ENCODE data around the gene PPM1E.
"Not testable (repeated sequence)": the region's sequence is repeated elsewhere in the genome, so short reads cannot be mapped to it uniquely, and the experiment has no call there.

PPM1E gene

GRCh38 chr17:58832514-58832913, 76.9 kb downstream of the PPM1E start:
- no peak overlapping the region for H3K4me2 ChIP-seq (ENCODE audit: low read length)
- no peak overlapping the region for H4K12ac ChIP-seq (ENCODE audit: low read depth, low read length)
- H3K18ac ChIP-seq (ENCODE audit: low read length), result no peak overlapping the region
- no peak for DNase-seq
- no peak overlapping the region for H4K91ac ChIP-seq (ENCODE audit: low read depth, low read length)
- no peak overlapping the region for H3K27ac ChIP-seq (ENCODE audit: low read depth, low read length)
- no peaks in the 10 kb centered on the region for H3K79me1 ChIP-seq (ENCODE audit: low read length)
- no peaks in the 10 kb centered on the region for H3K9me3 ChIP-seq (ENCODE audit: insufficient read depth, low read depth, low read length)
- no CpG with 5 or more reads among the region's 3 CpGs for WGBS (ENCODE audit: extremely low coverage, insufficient coverage, insufficient read length)
- H3K9ac ChIP-seq (ENCODE audit: low read length), result no peak overlapping the region
- no peak overlapping the region for H4K8ac ChIP-seq (ENCODE audit: low read depth, low read length)
- no peaks in the 10 kb centered on the region for H3K36me3 ChIP-seq (ENCODE audit: control insufficient read depth in 1 of 2, insufficient read depth in 2 of 2, low read length in 2 of 2)
- no peaks in the 10 kb centered on the region for H3K4me1 ChIP-seq (ENCODE audit: control insufficient read depth in 1 of 2, insufficient read depth in 2 of 2, low read length in 2 of 2)
- no peak overlapping the region for H3K23ac ChIP-seq (ENCODE audit: low read length)
- H2BK120ac ChIP-seq (ENCODE audit: insufficient read depth, low read length, poor library complexity), result no peak overlapping the region
- no peak overlapping the region for H2BK12ac ChIP-seq (ENCODE audit: low read length)
- no peaks in the 10 kb centered on the region for H3K79me2 ChIP-seq (ENCODE audit: control insufficient read depth, insufficient read depth, low read length, poor library complexity)
- no peak overlapping the region for H3K4me3 ChIP-seq (ENCODE audit: low read depth, low read length)
- H2AFZ ChIP-seq (ENCODE audit: insufficient read depth, low read length, poor library complexity), result no peak overlapping the region
- no peak overlapping the region for H2BK5ac ChIP-seq (ENCODE audit: low read depth, low read length, poor library complexity)
- H3K4ac ChIP-seq (ENCODE audit: low read depth, low read length), result no peak overlapping the region
- no peak overlapping the region for H2AK5ac ChIP-seq (ENCODE audit: low read length)
- H3K27me3 ChIP-seq (ENCODE audit: insufficient read depth, low read length), result no peaks in the 10 kb centered on the region
- H3K14ac ChIP-seq (ENCODE audit: low read length), result no peak overlapping the region

- H3K14ac ChIP-seq (ENCODE audit: low read length), result no peak overlapping the region
These were observed 82.0 kb downstream of the PPM1E start for GRCh38 chr17:58837699-58838098.

GRCh38 chr17:58840820-58841612, 85.4 kb downstream of the PPM1E start:
- Histone ChIP-seq H3K4me1 (ENCODE audit: control insufficient read depth in 1 of 2, insufficient read depth in 2 of 2, low read length in 2 of 2) (no peaks in the 10 kb centered on the region), H3K9ac (ENCODE audit: low read length) (no peak overlapping the region), H4K12ac (ENCODE audit: low read depth, low read length) (no peak overlapping the region), H3K18ac (ENCODE audit: low read length) (no peak overlapping the region), H3K79me1 (ENCODE audit: low read length) (no peaks in the 10 kb centered on the region), H3K4me2 (ENCODE audit: low read length) (no peak overlapping the region), H3K27me3 (ENCODE audit: insufficient read depth, low read length) (no peaks in the 10 kb centered on the region), H2AFZ (ENCODE audit: insufficient read depth, low read length, poor library complexity) (no peak overlapping the region), H3K14ac (ENCODE audit: low read length) (no peak overlapping the region), H2BK120ac (ENCODE audit: insufficient read depth, low read length, poor library complexity) (no peak overlapping the region), H2AK5ac (ENCODE audit: low read length) (no peak overlapping the region), H2BK5ac (ENCODE audit: low read depth, low read length, poor library complexity) (no peak overlapping the region), H3K36me3 (ENCODE audit: control insufficient read depth in 1 of 2, insufficient read depth in 2 of 2, low read length in 2 of 2) (no peaks in the 10 kb centered on the region), H3K27ac (ENCODE audit: low read depth, low read length) (no peak overlapping the region), H2BK12ac (ENCODE audit: low read length) (no peak overlapping the region), H4K8ac (ENCODE audit: low read depth, low read length) (no peak overlapping the region), H3K4ac (ENCODE audit: low read depth, low read length) (no peak overlapping the region), H3K9me3 (ENCODE audit: insufficient read depth, low read depth, low read length) (no peaks in the 10 kb centered on the region), H4K91ac (ENCODE audit: low read depth, low read length) (no peak overlapping the region), H3K23ac (ENCODE audit: low read length) (no peak overlapping the region), H3K4me3 (ENCODE audit: low read depth, low read length) (no peak overlapping the region), H3K79me2 (ENCODE audit: control insufficient read depth, insufficient read depth, low read length, poor library complexity) (no peaks in the 10 kb centered on the region)
- DNase-seq, result no peak
- WGBS (ENCODE audit: extremely low coverage, insufficient coverage, insufficient read length), result no CpG with 5 or more reads among the region's 4 CpGs

More at GRCh38 chr17:58837699-58838098, 82.0 kb downstream of the PPM1E start:
- no peak overlapping the region for H3K4ac ChIP-seq (ENCODE audit: low read depth, low read length)
- no peak overlapping the region for H3K4me3 ChIP-seq (ENCODE audit: low read depth, low read length)
- no peak overlapping the region for H3K18ac ChIP-seq (ENCODE audit: low read length)
- no peak overlapping the region for H3K9ac ChIP-seq (ENCODE audit: low read length)
- no peak overlapping the region for H2AK5ac ChIP-seq (ENCODE audit: low read length)
- WGBS (ENCODE audit: extremely low coverage, insufficient coverage, insufficient read length), result no CpG with 5 or more reads among the region's 5 CpGs
- H2BK5ac ChIP-seq (ENCODE audit: low read depth, low read length, poor library complexity), result no peak overlapping the region
- H3K36me3 ChIP-seq (ENCODE audit: control insufficient read depth in 1 of 2, insufficient read depth in 2 of 2, low read length in 2 of 2), result no peaks in the 10 kb centered on the region
- no peaks in the 10 kb centered on the region for H3K9me3 ChIP-seq (ENCODE audit: insufficient read depth, low read depth, low read length)
- no peak overlapping the region for H4K12ac ChIP-seq (ENCODE audit: low read depth, low read length)
- no peak overlapping the region for H4K8ac ChIP-seq (ENCODE audit: low read depth, low read length)
- no peak overlapping the region for H3K4me2 ChIP-seq (ENCODE audit: low read length)
- no peaks in the 10 kb centered on the region for H3K4me1 ChIP-seq (ENCODE audit: control insufficient read depth in 1 of 2, insufficient read depth in 2 of 2, low read length in 2 of 2)
- H2AFZ ChIP-seq (ENCODE audit: insufficient read depth, low read length, poor library complexity), result no peak overlapping the region
- H3K27me3 ChIP-seq (ENCODE audit: insufficient read depth, low read length), result no peaks in the 10 kb centered on the region
- no peak overlapping the region for H3K23ac ChIP-seq (ENCODE audit: low read length)
- H3K79me1 ChIP-seq (ENCODE audit: low read length), result no peaks in the 10 kb centered on the region
- H3K27ac ChIP-seq (ENCODE audit: low read depth, low read length), result no peak overlapping the region
- no peak overlapping the region for H2BK120ac ChIP-seq (ENCODE audit: insufficient read depth, low read length, poor library complexity)
- DNase-seq, result no peak
- H3K79me2 ChIP-seq (ENCODE audit: control insufficient read depth, insufficient read depth, low read length, poor library complexity), result no peaks in the 10 kb centered on the region
- no peak overlapping the region for H4K91ac ChIP-seq (ENCODE audit: low read depth, low read length)
- H2BK12ac ChIP-seq (ENCODE audit: low read length), result no peak overlapping the region

- not testable (repeated sequence) for H4K8ac ChIP-seq (ENCODE audit: low read depth, low read length); H4K12ac ChIP-seq (ENCODE audit: low read depth, low read length); H4K91ac ChIP-seq (ENCODE audit: low read depth, low read length); H3K79me2 ChIP-seq (ENCODE audit: control insufficient read depth, insufficient read depth, low read length, poor library complexity); H3K14ac ChIP-seq (ENCODE audit: low read length); H3K4me2 ChIP-seq (ENCODE audit: low read length); H3K9ac ChIP-seq (ENCODE audit: low read length); H2BK120ac ChIP-seq (ENCODE audit: insufficient read depth, low read length, poor library complexity); H2BK12ac ChIP-seq (ENCODE audit: low read length); H3K9me3 ChIP-seq (ENCODE audit: insufficient read depth, low read depth, low read length); DNase-seq; H3K4me3 ChIP-seq (ENCODE audit: low read depth, low read length); H3K79me1 ChIP-seq (ENCODE audit: low read length); H3K27me3 ChIP-seq (ENCODE audit: insufficient read depth, low read length); H3K23ac ChIP-seq (ENCODE audit: low read length); H2BK5ac ChIP-seq (ENCODE audit: low read depth, low read length, poor library complexity); H3K27ac ChIP-seq (ENCODE audit: low read depth, low read length); H3K36me3 ChIP-seq (ENCODE audit: control insufficient read depth in 1 of 2, insufficient read depth in 2 of 2, low read length in 2 of 2); H2AK5ac ChIP-seq (ENCODE audit: low read length); H3K18ac ChIP-seq (ENCODE audit: low read length); H3K4me1 ChIP-seq (ENCODE audit: control insufficient read depth in 1 of 2, insufficient read depth in 2 of 2, low read length in 2 of 2); H3K4ac ChIP-seq (ENCODE audit: low read depth, low read length); H2AFZ ChIP-seq (ENCODE audit: insufficient read depth, low read length, poor library complexity)
- no CpG with 5 or more reads among the region's 3 CpGs for WGBS (ENCODE audit: extremely low coverage, insufficient coverage, insufficient read length)
These were observed 90.8 kb downstream of the PPM1E start for GRCh38 chr17:58846413-58846812.
